AG09309 (cell line): Measurements from ENCODE around the gene PPIA.

Source experiments
- DNase-seq: peaks from one replicate; pipeline ENCODE4 v3.0.0-alpha.2; 2010; ENCODE audit warnings: low read depth
- H3K4me3 ChIP-seq: 2 replicates; pipeline ENCODE4 v1.5.1; 2011; ENCODE audit warnings: mild to moderate bottlenecking, low read depth, low read length, moderate library complexity; ENCODE audit not compliant: control insufficient read depth
- TF ChIP-seq, protein P1 (sequence below): IDR thresholded peaks from 2 replicates; pipeline ENCODE4 v1.5.1; 2011; ENCODE audit warnings: mild to moderate bottlenecking, low read depth, low read length, inconsistent platforms; ENCODE audit not compliant: insufficient read depth, control insufficient read depth; ENCODE audit errors: missing control alignments

Gene PPIA

DNA sequence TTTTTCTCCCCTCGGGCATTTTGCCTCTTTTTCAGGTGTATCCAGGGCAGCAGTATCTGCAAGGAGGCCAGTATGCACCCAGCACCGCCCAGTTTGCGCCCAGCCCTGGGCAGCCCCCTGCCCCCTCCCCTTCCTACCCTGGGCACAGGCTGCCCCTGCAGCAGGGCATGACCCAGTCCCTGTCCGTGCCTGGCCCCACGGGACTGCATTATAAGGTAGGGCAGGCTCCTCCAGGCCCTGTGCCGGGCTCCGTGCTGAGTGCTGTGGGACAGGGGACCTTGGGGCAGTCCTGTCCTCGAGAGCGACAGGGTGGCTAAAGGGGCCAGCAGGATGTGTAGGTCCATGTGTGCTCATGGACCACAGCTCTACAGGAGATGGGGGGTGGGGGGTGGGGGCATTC lies 37.2 kb upstream of the PPIA start:
- no peak overlapping the region for H3K4me3 ChIP-seq
- TF ChIP-seq, protein P1, sequence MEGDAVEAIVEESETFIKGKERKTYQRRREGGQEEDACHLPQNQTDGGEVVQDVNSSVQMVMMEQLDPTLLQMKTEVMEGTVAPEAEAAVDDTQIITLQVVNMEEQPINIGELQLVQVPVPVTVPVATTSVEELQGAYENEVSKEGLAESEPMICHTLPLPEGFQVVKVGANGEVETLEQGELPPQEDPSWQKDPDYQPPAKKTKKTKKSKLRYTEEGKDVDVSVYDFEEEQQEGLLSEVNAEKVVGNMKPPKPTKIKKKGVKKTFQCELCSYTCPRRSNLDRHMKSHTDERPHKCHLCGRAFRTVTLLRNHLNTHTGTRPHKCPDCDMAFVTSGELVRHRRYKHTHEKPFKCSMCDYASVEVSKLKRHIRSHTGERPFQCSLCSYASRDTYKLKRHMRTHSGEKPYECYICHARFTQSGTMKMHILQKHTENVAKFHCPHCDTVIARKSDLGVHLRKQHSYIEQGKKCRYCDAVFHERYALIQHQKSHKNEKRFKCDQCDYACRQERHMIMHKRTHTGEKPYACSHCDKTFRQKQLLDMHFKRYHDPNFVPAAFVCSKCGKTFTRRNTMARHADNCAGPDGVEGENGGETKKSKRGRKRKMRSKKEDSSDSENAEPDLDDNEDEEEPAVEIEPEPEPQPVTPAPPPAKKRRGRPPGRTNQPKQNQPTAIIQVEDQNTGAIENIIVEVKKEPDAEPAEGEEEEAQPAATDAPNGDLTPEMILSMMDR: no peak
- DNase-seq: no peak

DNA sequence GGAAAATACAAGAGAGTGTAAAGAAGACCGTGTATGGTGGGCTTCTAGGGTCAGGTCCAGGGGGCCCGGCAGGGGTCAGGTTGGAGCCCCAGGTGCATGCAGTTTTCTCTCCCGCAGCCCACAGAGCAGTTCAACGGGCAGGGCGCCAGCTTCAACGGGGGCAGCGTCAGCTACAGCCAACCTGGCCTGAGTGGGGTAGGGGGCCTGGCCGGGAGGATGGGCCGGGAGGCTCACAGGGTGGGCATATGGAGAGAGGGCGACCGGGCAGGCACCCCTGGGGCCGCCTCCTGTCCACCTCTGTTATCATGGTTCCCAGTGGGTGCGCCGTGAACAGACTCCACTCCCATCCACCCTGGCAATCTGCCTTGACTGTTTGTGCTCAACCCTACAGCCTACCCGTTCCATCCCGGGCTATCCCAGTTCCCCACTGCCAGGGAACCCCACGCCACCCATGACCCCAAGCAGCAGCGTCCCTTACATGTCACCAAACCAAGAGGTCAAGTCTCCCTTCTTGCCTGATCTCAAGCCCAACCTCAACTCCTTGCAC lies 36.4 kb upstream of the PPIA start:
- TF ChIP-seq, protein P1: no peak
- H3K4me3 ChIP-seq: no peak overlapping the region
- DNase-seq: no peak

DNA sequence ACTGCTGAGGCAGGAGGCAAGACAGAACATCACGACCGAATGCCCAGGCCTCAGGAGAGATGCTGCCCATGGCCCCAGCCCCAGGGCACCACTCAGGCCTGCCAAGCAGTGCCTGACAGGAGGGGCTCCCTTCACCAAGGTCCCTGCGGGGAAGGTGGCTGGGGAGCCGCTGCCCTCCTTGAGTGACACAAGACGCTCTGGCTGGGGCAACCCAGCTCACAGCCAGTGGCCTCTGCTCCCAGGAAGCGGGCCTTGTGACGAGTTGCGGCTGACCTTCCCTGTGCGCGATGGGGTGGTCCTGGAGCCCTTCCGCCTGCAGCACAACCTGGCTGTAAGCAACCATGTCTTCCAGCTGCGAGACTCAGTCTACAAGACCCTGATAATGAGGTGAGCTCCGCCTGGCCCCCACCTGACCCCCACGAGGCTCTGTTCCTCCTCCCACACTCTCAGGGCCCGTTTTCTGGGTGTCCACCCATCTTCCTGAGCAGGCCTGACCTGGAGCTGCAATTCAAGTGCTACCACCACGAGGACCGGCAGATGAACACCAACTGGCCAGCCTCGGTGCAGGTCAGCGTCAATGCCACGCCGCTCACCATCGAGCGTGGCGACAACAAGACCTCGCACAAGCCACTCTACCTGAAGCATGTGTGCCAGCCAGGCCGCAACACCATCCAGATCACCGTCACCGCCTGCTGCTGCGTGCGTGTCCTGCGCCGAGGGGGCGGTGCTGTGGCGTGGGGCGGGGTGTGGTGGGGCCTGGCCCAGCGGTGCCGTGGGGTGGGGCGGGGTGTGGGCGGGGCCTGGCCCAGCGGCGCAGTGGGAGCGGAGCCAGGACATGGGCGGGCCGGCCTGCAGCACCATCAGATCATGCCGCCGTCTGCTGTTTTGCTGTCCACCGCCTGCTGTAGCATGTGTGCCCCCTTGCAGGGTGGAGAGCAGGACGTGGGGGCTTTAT lies 35.0 kb upstream of the PPIA start:
- H3K4me3 ChIP-seq: no peak overlapping the region

DNA sequence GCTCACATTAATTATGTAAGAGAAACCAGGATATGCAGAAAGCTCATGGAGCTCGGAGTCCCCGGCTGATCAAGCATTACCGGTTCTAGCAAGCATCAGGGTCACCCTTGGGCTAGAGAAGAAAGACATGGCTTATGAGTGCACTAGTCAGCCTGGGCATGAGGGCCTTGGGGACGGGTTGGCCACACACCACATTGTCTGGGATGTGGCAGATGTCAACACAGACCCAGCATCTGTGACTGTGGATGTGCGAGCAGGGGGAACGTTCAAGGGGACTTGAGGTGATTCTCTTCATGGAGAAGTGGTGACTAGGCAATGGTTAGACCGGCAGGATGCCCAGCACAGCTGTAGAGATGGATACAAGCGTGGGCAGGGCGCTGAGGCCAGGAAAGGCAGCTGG lies 34.2 kb upstream of the PPIA start:
- TF ChIP-seq, protein P1: no peak
- no peak overlapping the region for H3K4me3 ChIP-seq
- DNase-seq: no peak

More for the DNA sequence above, 35.0 kb upstream of the PPIA start:
- TF ChIP-seq, protein P1: no peak
- no peak for DNase-seq

DNA sequence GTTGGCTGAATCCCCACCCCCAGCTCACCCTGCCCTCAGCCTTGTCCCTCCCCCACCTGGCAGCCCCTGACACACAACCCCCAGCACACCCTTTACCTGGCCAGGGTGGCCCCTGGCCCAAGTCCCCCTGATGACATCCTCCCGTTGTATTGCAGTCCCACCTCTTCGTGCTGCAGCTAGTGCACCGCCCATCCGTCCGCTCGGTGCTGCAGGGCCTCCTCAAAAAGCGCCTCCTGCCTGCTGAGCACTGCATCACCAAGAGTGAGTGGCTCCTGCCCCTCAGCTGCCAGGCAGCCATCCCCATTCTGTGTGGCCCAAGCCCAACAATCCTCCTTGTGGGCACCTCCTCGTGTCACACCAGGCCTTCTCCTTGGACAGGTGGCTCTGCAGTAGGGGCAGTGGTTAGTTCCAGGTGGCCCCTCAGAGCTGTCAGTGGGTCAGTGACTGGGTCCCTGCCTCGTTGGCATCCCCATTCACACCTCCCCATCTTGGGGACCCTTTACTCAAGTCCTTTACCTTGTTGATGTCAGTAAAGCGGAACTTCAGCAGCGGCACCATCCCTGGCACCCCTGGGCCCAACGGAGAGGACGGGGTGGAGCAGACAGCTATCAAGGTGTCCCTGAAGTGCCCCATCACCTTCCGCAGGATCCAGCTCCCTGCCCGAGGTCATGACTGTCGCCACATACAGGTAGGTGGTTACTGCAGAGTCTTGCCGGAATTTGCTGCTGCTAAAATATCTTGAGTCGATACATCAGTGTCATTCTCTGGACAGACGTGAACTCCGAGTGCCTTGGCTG lies 33.6 kb upstream of the PPIA start:
- no peak overlapping the region for H3K4me3 ChIP-seq
- TF ChIP-seq, protein P1: no peak
- DNase-seq: no peak

DNA sequence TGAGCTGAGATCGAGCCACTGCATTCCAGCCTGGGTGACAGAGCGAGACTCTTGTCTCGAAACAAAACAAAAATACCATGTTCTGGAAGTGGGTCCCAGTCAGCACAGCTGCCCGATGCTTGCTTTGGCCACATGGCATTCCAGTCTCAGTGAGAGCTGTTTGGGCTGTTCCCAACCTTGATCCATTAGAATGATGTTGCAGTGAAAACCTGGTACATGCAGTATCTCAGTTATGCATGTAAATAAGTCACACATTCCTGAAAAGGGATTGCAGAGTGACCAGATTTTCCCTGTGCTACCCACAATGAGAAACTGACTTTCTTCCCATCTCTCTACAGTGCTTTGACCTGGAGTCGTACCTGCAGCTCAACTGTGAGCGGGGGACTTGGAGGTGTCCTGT lies 32.4 kb upstream of the PPIA start:
- TF ChIP-seq, protein P1: no peak
- H3K4me3 ChIP-seq: no peak overlapping the region
- no peak for DNase-seq
